Measurements from ENCODE around the gene KRTAP5-1.

The KRTAP5-1 gene

GRCh38 chr11:1546536-1547466 lies 38.3 kb downstream of the KRTAP5-1 start:
- TF ChIP-seq CTCF (IDR thresholded peaks at IDR 0.05; ENCODE audit: insufficient read depth, low read length, missing control alignments) = peak; percentile 68
- ChIA-PET CTCF (interaction anchor here (0.6 to 17.2 kb wide), 30 partner anchors 9 to 286 kb away, joined by 3 to 266 read pairs (median 5); partner anchors contain the start of genes DUSP8, KRTAP5-2 and KRTAP5-4), POLR2A (interaction anchor here (0.9 kb wide), 1 partner anchor 28 kb away, joined by 3 read pairs; no protein-coding TSS in a partner anchor)
- DNase-seq (ENCODE audit: low read depth, low spot score) = no peak
- peak overlapping the region; percentile 33; the same call in 1 of the 2 replicates for H3K4me3 ChIP-seq (ENCODE audit: low read depth, low read length)

- H3K4me3 ChIP-seq (ENCODE audit: low read depth, low read length) = no peak overlapping the region
Observed at GRCh38 chr11:1546077-1546535, 39.0 kb downstream of the KRTAP5-1 start.

GRCh38 chr11:1545432-1545831 lies 39.7 kb downstream of the KRTAP5-1 start:
- no peak for TF ChIP-seq CTCF (IDR thresholded peaks at IDR 0.05; ENCODE audit: insufficient read depth, low read length, missing control alignments)
- ChIA-PET POLR2A (no interaction called here), CTCF (interaction anchor here (0.7 to 17.2 kb wide), 8 partner anchors 21 to 287 kb away, joined by 3 to 266 read pairs (median 14); partner anchors contain the start of genes DUSP8 and KRTAP5-2)
- DNase-seq (ENCODE audit: low read depth, low spot score) = no peak
- H3K4me3 ChIP-seq (ENCODE audit: low read depth, low read length) = no peak overlapping the region

More at GRCh38 chr11:1546077-1546535, 39.0 kb downstream of the KRTAP5-1 start:
- CTCF ChIA-PET = interaction anchor here (0.7 to 17.2 kb wide), 23 partner anchors 8 to 287 kb away, joined by 3 to 266 read pairs (median 6); partner anchors contain the start of genes DUSP8 and KRTAP5-2
- DNase-seq (ENCODE audit: low read depth, low spot score) = no peak
- POLR2A ChIA-PET = interaction anchor here (0.9 kb wide), 1 partner anchor 28 kb away, joined by 3 read pairs; no protein-coding TSS in a partner anchor
- TF ChIP-seq CTCF (IDR thresholded peaks at IDR 0.05; ENCODE audit: insufficient read depth, low read length, missing control alignments) = no peak

GRCh38 chr11:1544536-1544935 lies 40.5 kb downstream of the KRTAP5-1 start:
- no peak for DNase-seq (ENCODE audit: low read depth, low spot score)
- POLR2A ChIA-PET = no interaction called here
- CTCF ChIA-PET = interaction anchor here (0.8 to 17.2 kb wide), 4 partner anchors 15 to 51 kb away, joined by 3 to 266 read pairs (median 26); partner anchors contain the start of gene KRTAP5-2

GRCh38 chr11:1543606-1544263 lies 41.3 kb downstream of the KRTAP5-1 start:
- no peak overlapping the region for H3K4me3 ChIP-seq (ENCODE audit: low read depth, low read length)
- ChIA-PET POLR2A (no interaction called here), CTCF (interaction anchor here (0.8 to 17.2 kb wide), 2 partner anchors 16 to 33 kb away, joined by 3 to 266 read pairs; no protein-coding TSS in a partner anchor)
- TF ChIP-seq CTCF (IDR thresholded peaks at IDR 0.05; ENCODE audit: insufficient read depth, low read length, missing control alignments) = no peak
- DNase-seq (ENCODE audit: low read depth, low spot score) = no peak

More at GRCh38 chr11:1544536-1544935, 40.5 kb downstream of the KRTAP5-1 start:
- no peak for TF ChIP-seq CTCF (IDR thresholded peaks at IDR 0.05; ENCODE audit: insufficient read depth, low read length, missing control alignments)
- H3K4me3 ChIP-seq (ENCODE audit: low read depth, low read length) = no peak overlapping the region

Data from AG04449 (cell line).